ENCODE measurements around the gene GET4.
"Not testable (repeated sequence)": the region's sequence is repeated elsewhere in the genome, so short reads cannot be mapped to it uniquely, and the experiment has no call there.

The GET4 gene

DNA sequence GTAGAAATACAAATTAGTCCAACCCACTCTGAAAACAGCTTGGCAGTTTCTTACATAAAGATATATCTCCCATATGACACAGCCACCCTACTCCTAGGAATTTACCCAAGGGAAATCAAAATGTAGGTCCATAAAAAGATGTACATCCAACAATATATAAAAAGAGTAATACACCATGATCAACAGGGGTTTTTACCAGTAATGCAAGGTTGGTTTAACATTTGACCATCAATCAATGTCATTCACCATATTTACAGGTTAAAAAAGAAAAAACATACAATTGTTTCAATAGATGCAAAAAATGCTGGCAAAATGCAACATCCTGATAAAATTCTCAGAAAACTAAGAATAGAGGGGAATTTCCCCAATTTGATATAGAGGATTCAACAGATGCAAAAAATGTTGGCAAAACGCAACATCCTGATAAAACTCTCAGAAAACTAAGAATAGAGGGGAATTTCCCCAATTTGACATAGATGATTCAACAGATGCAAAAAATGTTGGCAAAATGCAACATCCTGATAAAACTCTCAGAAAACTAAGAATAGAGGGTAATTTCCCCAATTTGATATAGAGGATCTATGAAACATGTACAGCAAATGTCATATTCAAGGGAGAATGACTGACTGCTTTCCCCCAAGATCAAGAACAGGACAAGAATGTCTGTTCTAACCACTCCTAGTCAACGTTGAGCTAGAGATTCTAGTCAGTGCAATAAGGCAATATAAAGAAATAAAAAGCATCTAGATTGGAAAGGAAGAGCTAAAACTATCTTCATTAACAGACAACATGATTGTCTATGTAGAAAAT lies 64.5 kb downstream of the GET4 start:
- H3K79me2 ChIP-seq (ENCODE audit: insufficient read depth, low read length): no peaks in the 10 kb centered on the region

DNA sequence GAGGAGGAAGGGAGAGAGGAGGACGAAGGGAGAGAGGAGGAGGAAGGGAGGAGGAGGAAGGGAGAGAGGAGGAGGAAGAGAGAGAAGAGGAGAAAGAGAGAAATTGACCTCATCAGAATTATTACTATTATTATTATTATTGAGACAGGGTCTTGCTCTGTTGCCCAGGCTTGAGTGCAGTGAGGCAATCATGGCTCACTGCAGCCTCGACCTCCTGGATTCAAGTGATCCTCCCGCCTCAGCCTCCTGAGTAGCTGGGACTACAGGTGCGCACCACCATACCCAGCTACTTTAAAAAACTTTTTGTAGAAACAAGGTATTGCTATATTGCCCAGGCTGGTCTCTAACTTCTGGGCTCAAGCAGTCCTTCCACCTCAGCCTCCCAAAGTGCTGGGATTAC lies 67.4 kb downstream of the GET4 start:
- H3K4me3 ChIP-seq (ENCODE audit: low read depth, low read length, poor library complexity, severe bottlenecking); H2AFZ ChIP-seq (ENCODE audit: low read length); H3K9ac ChIP-seq (ENCODE audit: low read length); H3K9me2 ChIP-seq (ENCODE audit: low read depth, low read length); H3K9me3 ChIP-seq (ENCODE audit: low read length); H3K4me2 ChIP-seq (ENCODE audit: low read length); H3K4me1 ChIP-seq (ENCODE audit: insufficient read depth, low read length, severe bottlenecking); H4K20me1 ChIP-seq (ENCODE audit: insufficient read depth, low read length); H3K27ac ChIP-seq (ENCODE audit: low read depth, low read length, poor library complexity, severe bottlenecking); H3K27me3 ChIP-seq (ENCODE audit: insufficient read depth, low read length); H3K79me2 ChIP-seq (ENCODE audit: insufficient read depth, low read length); H3K36me3 ChIP-seq (ENCODE audit: insufficient read depth, low read length); H3F3A ChIP-seq (ENCODE audit: insufficient read depth, low read length): not testable (repeated sequence)

More for the DNA sequence above, 64.5 kb downstream of the GET4 start:
- no peaks in the 10 kb centered on the region; the same call in 1 of the 2 replicates for H3K27me3 ChIP-seq (ENCODE audit: insufficient read depth, low read length)
- H3K4me3 ChIP-seq (ENCODE audit: low read depth, low read length, poor library complexity, severe bottlenecking): no peak overlapping the region
- no peak for TF ChIP-seq EZH2 (IDR thresholded peaks at IDR 0.05; ENCODE audit: borderline replicate concordance, low read length)
- TF ChIP-seq, protein P1, sequence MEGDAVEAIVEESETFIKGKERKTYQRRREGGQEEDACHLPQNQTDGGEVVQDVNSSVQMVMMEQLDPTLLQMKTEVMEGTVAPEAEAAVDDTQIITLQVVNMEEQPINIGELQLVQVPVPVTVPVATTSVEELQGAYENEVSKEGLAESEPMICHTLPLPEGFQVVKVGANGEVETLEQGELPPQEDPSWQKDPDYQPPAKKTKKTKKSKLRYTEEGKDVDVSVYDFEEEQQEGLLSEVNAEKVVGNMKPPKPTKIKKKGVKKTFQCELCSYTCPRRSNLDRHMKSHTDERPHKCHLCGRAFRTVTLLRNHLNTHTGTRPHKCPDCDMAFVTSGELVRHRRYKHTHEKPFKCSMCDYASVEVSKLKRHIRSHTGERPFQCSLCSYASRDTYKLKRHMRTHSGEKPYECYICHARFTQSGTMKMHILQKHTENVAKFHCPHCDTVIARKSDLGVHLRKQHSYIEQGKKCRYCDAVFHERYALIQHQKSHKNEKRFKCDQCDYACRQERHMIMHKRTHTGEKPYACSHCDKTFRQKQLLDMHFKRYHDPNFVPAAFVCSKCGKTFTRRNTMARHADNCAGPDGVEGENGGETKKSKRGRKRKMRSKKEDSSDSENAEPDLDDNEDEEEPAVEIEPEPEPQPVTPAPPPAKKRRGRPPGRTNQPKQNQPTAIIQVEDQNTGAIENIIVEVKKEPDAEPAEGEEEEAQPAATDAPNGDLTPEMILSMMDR (IDR thresholded peaks at IDR 0.05; ENCODE audit: low read length): no peak
- H3K9me3 ChIP-seq (ENCODE audit: low read length): 0 out of 2 replicates have a peak, but pooled peaks cover 6% of the 10 kb centered on the region
- H4K20me1 ChIP-seq (ENCODE audit: insufficient read depth, low read length): no peaks in the 10 kb centered on the region
- H3K9ac ChIP-seq (ENCODE audit: low read length): no peak overlapping the region
- no peaks in the 10 kb centered on the region for H3F3A ChIP-seq (ENCODE audit: insufficient read depth, low read length)
- no peaks in the 10 kb centered on the region for H3K4me1 ChIP-seq (ENCODE audit: insufficient read depth, low read length, severe bottlenecking)
- no peak overlapping the region for H2AFZ ChIP-seq (ENCODE audit: low read length)
- H3K36me3 ChIP-seq (ENCODE audit: insufficient read depth, low read length): no peaks in the 10 kb centered on the region; the same call in 1 of the 2 replicates
- H3K4me2 ChIP-seq (ENCODE audit: low read length): no peak overlapping the region
- H3K27ac ChIP-seq (ENCODE audit: low read depth, low read length, poor library complexity, severe bottlenecking): no peak overlapping the region
- H3K9me2 ChIP-seq (ENCODE audit: low read depth, low read length): no peaks in the 10 kb centered on the region

DNA sequence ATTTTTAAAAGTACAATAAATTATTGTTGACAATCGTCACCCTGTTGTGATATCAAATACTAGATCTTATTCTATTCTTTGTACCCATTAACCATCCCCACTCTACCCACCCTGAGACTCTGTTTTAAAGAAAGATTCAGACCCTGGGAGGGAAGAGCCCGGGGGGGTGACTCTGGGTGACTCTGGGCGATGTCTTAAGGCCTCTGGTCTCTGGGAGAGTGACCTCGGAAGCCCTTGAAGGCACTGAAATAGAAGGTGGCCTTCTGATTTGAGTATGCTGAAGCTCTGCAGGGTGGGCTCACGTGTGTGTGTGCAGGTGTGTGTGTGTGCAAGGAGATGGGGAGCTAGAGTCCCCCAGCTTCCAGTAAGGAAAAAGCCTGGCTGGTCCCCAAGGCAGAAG lies 68.4 kb downstream of the GET4 start:
- H3K4me2 ChIP-seq (ENCODE audit: low read length): no peak overlapping the region
- no peaks in the 10 kb centered on the region for H3K9me2 ChIP-seq (ENCODE audit: low read depth, low read length)
- 0 out of 2 replicates have a peak, but pooled peaks cover 6% of the 10 kb centered on the region for H3K9me3 ChIP-seq (ENCODE audit: low read length)
- TF ChIP-seq, protein P1 (IDR thresholded peaks at IDR 0.05; ENCODE audit: low read length): no peak
- TF ChIP-seq EZH2 (IDR thresholded peaks at IDR 0.05; ENCODE audit: borderline replicate concordance, low read length): no peak
- no peak overlapping the region for H2AFZ ChIP-seq (ENCODE audit: low read length)
- no peaks in the 10 kb centered on the region for H4K20me1 ChIP-seq (ENCODE audit: insufficient read depth, low read length)
- H3K4me1 ChIP-seq (ENCODE audit: insufficient read depth, low read length, severe bottlenecking): no peaks in the 10 kb centered on the region
- H3K4me3 ChIP-seq (ENCODE audit: low read depth, low read length, poor library complexity, severe bottlenecking): no peak overlapping the region
- no peak overlapping the region for H3K27ac ChIP-seq (ENCODE audit: low read depth, low read length, poor library complexity, severe bottlenecking)
- no peak overlapping the region for H3K9ac ChIP-seq (ENCODE audit: low read length)
- H3K36me3 ChIP-seq (ENCODE audit: insufficient read depth, low read length): no peaks in the 10 kb centered on the region; the same call in 1 of the 2 replicates
- H3K27me3 ChIP-seq (ENCODE audit: insufficient read depth, low read length): no peaks in the 10 kb centered on the region; the same call in 1 of the 2 replicates
- H3K79me2 ChIP-seq (ENCODE audit: insufficient read depth, low read length): no peaks in the 10 kb centered on the region
- no peaks in the 10 kb centered on the region for H3F3A ChIP-seq (ENCODE audit: insufficient read depth, low read length)

Measured in OCI-LY1 (cell line).